Neural cell (in vitro differentiated cells): ENCODE measurements around the gene TENM3. TPM values are rescaled to one million over a fixed set of nuclear protein-coding genes. Genes with fewer than 3 reads are reported as not detected.
A peak's percentile ranks its signal among the peaks of the same experiment; 100 is the strongest.

ENCODE experiments used
- H2AFZ ChIP-seq: fragments of 200-600, 300-800 bp; sonication (generic), shearing (Covaris generic); 2 replicates; pipeline ENCODE4 v1.6.0; 2014; ENCODE audit warnings: low read depth, mild to moderate bottlenecking, antibody characterized with exemption, low read length, moderate library complexity
- H3F3A ChIP-seq: fragments of 200-600 bp; shearing (Covaris generic); 2 replicates; pipeline ENCODE4 v1.6.1; 2016; ENCODE audit warnings: mild to moderate bottlenecking, moderate library complexity, mixed read lengths, antibody characterized with exemption, low read length; ENCODE audit not compliant: insufficient read depth, poor library complexity, severe bottlenecking
- H3K27ac ChIP-seq: fragments of 200-600, 300-800 bp; sonication (generic), shearing (Covaris generic); 2 replicates; pipeline ENCODE4 v1.5.1; 2014; ENCODE audit warnings: mild to moderate bottlenecking, low read length, moderate library complexity
- H3K27me3 ChIP-seq: fragments of 300-800, 200-600 bp; sonication (generic), shearing (Covaris generic); 2 replicates; pipeline ENCODE4 v1.6.0; 2014; ENCODE audit warnings: mild to moderate bottlenecking, low read depth, low read length, moderate library complexity; ENCODE audit not compliant: insufficient read depth
- H3K36me3 ChIP-seq: fragments of 300-800, 200-600 bp; sonication (generic), shearing (Covaris generic); 2 replicates; pipeline ENCODE4 v1.5.1; 2014; ENCODE audit warnings: mild to moderate bottlenecking, antibody characterized with exemption, low read length, moderate library complexity; ENCODE audit not compliant: insufficient read depth
- H3K4me2 ChIP-seq: fragments of 300-800, 200-600 bp; sonication (generic), shearing (Covaris generic); 2 replicates; pipeline ENCODE4 v1.6.0; 2014; ENCODE audit warnings: mild to moderate bottlenecking, low read length
- H3K4me3 ChIP-seq: fragments of 300-800, 200-600 bp; sonication (generic), shearing (Covaris generic); 2 replicates; pipeline ENCODE4 v1.5.1; 2014; ENCODE audit warnings: mild to moderate bottlenecking, low read length, moderate library complexity
- H3K79me2 ChIP-seq: fragments of 200-600 bp; shearing (Covaris generic); replicated peaks from 2 replicates; pipeline ENCODE4 v1.6.0; 2014; ENCODE audit warnings: mild to moderate bottlenecking, low read length, moderate library complexity; ENCODE audit not compliant: insufficient read depth
- H3K9ac ChIP-seq: fragments of 300-800, 200-600 bp; sonication (generic), shearing (Covaris generic); 2 replicates; pipeline ENCODE4 v1.6.1; 2016; ENCODE audit warnings: mild to moderate bottlenecking, low read length, mixed read lengths
- H3K9me2 ChIP-seq: fragments of 200-600 bp; shearing (Covaris generic); 2 replicates; pipeline ENCODE4 v1.6.1; 2016; ENCODE audit warnings: mild to moderate bottlenecking, low read length, mixed read lengths; ENCODE audit not compliant: insufficient read depth
- H3K9me3 ChIP-seq: fragments of 200-600, 300-800 bp; sonication (generic), shearing (Covaris generic); 2 replicates; pipeline ENCODE4 v1.6.1; 2016; ENCODE audit warnings: mild to moderate bottlenecking, mixed run types, low read length, moderate library complexity, mixed read lengths
- H4K20me1 ChIP-seq: fragments of 200-600 bp; shearing (Covaris generic); 2 replicates; pipeline ENCODE4 v1.6.1; 2016; ENCODE audit warnings: mild to moderate bottlenecking, mixed run types; ENCODE audit not compliant: insufficient read depth
- EP300 ChIP-seq: fragments of 450-650 bp; conservative IDR thresholded peaks from 2 replicates; pipeline ENCODE4 v1.6.1; 2014; ENCODE audit warnings: antibody characterized with exemption, mild to moderate bottlenecking, moderate library complexity; ENCODE audit not compliant: poor library complexity, severe bottlenecking
- EZH2 ChIP-seq: fragments of 200-600, 300-800 bp; shearing (Covaris generic), sonication (generic); IDR thresholded peaks from 2 replicates; pipeline ENCODE4 v1.6.1; 2014; ENCODE audit warnings: antibody characterized with exemption, low read length, borderline replicate concordance, mild to moderate bottlenecking; ENCODE audit not compliant: insufficient read depth, poor library complexity, severe bottlenecking
- MXI1 ChIP-seq: fragments of 450-650 bp; conservative IDR thresholded peaks from 2 replicates; pipeline ENCODE4 v1.6.1; 2014; ENCODE audit warnings: antibody characterized with exemption, mild to moderate bottlenecking; ENCODE audit not compliant: poor library complexity, severe bottlenecking
- POLR2AphosphoS5 ChIP-seq: IDR thresholded peaks from 2 replicates; pipeline ENCODE4 v1.6.1; 2012
- RAD21 ChIP-seq: fragments of 450-650 bp; conservative IDR thresholded peaks from 2 replicates; pipeline ENCODE4 v1.6.1; 2014; ENCODE audit warnings: antibody characterized with exemption, mild to moderate bottlenecking, moderate library complexity
- SMC3 ChIP-seq: fragments of 450-650 bp; conservative IDR thresholded peaks from 2 replicates; pipeline ENCODE4 v1.6.1; 2014; ENCODE audit warnings: antibody characterized with exemption, mild to moderate bottlenecking, moderate library complexity; ENCODE audit not compliant: poor library complexity
- TAF1 ChIP-seq: IDR thresholded peaks from 2 replicates; pipeline ENCODE4 v1.6.1; 2012; ENCODE audit warnings: low read depth
- polyA plus RNA-seq: library from polyadenylated mRNA; depleted of rRNA; stranded (reverse); fragments of >200 nt; gene quantifications from 2 replicates; pipeline ENCODE4 v1.2.3, GENCODE V29; 2014
- TF ChIP-seq, protein P1 (sequence below): IDR thresholded peaks from 2 replicates; pipeline ENCODE4 v1.6.1; 2012; ENCODE audit warnings: borderline replicate concordance
- TF ChIP-seq, protein P2 (sequence below): fragments of 450-650 bp; IDR thresholded peaks from 2 replicates; pipeline ENCODE4 v1.5.1; 2014; ENCODE audit warnings: antibody characterized with exemption, mild to moderate bottlenecking, moderate library complexity; ENCODE audit not compliant: poor library complexity, severe bottlenecking

Gene TENM3
- polyA plus RNA-seq, 1 donor from 2014 or later = 7.3 TPM

DNA sequence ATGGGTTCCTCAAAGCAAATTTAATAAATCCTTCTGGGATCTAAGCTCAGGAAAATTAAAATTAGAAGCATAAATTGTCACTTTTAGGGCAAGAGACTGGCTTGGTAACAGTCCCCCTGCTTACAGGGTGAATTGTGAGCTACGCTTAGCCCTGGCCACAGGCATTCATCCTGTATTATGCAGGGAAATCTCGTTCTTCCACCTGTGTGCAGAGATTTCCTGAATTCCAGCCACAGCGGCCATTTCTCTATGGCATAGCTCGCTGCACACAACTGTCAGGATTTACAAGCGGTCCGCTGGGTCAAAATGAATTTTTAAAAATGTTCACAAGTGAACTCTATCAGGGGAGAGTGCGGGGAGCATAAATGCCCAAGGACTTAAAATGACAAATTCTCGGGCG lies 562.1 kb downstream of the TENM3 start:
- no peak overlapping the region for H3K9ac ChIP-seq
- no peak overlapping the region for H2AFZ ChIP-seq
- no peaks in the 10 kb centered on the region for H3K27me3 ChIP-seq
- H3K4me2 ChIP-seq = no peak overlapping the region
- H3K9me2 ChIP-seq = no peaks in the 10 kb centered on the region
- no peak overlapping the region for H3K27ac ChIP-seq
- H3K36me3 ChIP-seq = peaks cover 7% of the 10 kb centered on the region
- no peaks in the 10 kb centered on the region for H3K9me3 ChIP-seq
- no peak for TF ChIP-seq SMC3
- no peak for TF ChIP-seq EZH2
- TF ChIP-seq, protein P1, sequence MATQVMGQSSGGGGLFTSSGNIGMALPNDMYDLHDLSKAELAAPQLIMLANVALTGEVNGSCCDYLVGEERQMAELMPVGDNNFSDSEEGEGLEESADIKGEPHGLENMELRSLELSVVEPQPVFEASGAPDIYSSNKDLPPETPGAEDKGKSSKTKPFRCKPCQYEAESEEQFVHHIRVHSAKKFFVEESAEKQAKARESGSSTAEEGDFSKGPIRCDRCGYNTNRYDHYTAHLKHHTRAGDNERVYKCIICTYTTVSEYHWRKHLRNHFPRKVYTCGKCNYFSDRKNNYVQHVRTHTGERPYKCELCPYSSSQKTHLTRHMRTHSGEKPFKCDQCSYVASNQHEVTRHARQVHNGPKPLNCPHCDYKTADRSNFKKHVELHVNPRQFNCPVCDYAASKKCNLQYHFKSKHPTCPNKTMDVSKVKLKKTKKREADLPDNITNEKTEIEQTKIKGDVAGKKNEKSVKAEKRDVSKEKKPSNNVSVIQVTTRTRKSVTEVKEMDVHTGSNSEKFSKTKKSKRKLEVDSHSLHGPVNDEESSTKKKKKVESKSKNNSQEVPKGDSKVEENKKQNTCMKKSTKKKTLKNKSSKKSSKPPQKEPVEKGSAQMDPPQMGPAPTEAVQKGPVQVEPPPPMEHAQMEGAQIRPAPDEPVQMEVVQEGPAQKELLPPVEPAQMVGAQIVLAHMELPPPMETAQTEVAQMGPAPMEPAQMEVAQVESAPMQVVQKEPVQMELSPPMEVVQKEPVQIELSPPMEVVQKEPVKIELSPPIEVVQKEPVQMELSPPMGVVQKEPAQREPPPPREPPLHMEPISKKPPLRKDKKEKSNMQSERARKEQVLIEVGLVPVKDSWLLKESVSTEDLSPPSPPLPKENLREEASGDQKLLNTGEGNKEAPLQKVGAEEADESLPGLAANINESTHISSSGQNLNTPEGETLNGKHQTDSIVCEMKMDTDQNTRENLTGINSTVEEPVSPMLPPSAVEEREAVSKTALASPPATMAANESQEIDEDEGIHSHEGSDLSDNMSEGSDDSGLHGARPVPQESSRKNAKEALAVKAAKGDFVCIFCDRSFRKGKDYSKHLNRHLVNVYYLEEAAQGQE = no peak
- no peak for TF ChIP-seq EP300
- no peak for TF ChIP-seq POLR2AphosphoS5
- TF ChIP-seq RAD21 = no peak
- TF ChIP-seq MXI1 = no peak
- no peak for TF ChIP-seq TAF1
- TF ChIP-seq, protein P2, sequence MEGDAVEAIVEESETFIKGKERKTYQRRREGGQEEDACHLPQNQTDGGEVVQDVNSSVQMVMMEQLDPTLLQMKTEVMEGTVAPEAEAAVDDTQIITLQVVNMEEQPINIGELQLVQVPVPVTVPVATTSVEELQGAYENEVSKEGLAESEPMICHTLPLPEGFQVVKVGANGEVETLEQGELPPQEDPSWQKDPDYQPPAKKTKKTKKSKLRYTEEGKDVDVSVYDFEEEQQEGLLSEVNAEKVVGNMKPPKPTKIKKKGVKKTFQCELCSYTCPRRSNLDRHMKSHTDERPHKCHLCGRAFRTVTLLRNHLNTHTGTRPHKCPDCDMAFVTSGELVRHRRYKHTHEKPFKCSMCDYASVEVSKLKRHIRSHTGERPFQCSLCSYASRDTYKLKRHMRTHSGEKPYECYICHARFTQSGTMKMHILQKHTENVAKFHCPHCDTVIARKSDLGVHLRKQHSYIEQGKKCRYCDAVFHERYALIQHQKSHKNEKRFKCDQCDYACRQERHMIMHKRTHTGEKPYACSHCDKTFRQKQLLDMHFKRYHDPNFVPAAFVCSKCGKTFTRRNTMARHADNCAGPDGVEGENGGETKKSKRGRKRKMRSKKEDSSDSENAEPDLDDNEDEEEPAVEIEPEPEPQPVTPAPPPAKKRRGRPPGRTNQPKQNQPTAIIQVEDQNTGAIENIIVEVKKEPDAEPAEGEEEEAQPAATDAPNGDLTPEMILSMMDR = no peak
- no peak overlapping the region for H3K4me3 ChIP-seq
- H3K79me2 ChIP-seq = no peaks in the 10 kb centered on the region
- H3F3A ChIP-seq = no peaks in the 10 kb centered on the region
- no peaks in the 10 kb centered on the region for H4K20me1 ChIP-seq

DNA sequence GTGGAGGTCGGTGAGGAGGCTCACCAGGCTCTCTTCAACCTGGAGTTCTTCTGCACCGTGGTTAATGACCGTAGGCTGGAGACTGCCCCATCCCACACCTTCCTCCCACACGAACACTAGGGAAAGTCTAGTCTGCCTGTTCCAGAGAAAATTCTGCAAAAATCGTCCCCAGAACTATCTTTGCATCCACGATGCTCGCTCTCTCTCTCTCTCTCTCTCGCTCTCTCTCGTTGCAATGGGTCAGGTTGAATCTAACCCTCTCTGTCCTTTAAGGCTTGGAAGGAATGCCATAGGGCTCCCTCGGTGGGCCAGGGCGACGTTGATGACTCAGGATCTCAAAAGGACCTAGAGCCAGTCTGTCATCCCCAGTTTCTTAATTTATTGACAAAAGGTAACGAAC lies 562.5 kb downstream of the TENM3 start:
- no peaks in the 10 kb centered on the region for H4K20me1 ChIP-seq
- TF ChIP-seq MXI1 = no peak
- TF ChIP-seq POLR2AphosphoS5 = no peak
- TF ChIP-seq RAD21 = no peak
- no peak for TF ChIP-seq EP300
- no peak for TF ChIP-seq TAF1
- no peak for TF ChIP-seq EZH2
- no peak overlapping the region for H2AFZ ChIP-seq
- no peak overlapping the region for H3K4me2 ChIP-seq
- H3K27ac ChIP-seq = no peak overlapping the region
- peaks cover 7% of the 10 kb centered on the region for H3K36me3 ChIP-seq
- no peaks in the 10 kb centered on the region for H3K9me2 ChIP-seq
- H3K4me3 ChIP-seq = peak overlapping the region; percentile 59
- H3K9me3 ChIP-seq = no peaks in the 10 kb centered on the region
- H3F3A ChIP-seq = no peaks in the 10 kb centered on the region
- no peaks in the 10 kb centered on the region for H3K27me3 ChIP-seq
- no peak overlapping the region for H3K9ac ChIP-seq
- no peaks in the 10 kb centered on the region for H3K79me2 ChIP-seq
